ENCODE data around the gene CERCAM.

DNA sequence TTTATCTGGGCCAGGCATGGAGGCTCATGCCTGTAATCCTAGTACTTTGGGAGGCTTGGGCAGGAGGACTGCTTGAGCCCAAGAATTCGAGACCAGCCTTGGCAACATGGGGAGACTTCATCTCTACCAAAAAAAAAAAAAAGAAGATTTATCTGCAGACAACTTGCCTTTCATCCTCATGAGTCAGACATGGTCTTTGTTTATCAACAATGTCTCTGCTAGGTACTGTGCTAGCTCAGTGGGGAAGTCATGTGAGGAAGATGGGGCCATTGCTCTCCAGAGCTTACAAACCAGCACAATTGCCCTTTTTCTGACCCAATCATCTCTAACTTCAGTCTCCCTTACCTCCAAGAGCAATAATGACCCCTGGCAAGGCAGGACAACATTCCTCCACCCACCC, 47.9 kb upstream of the CERCAM start:
- TF ChIP-seq ZFP3 (CRISPR knock-in tag; IDR thresholded peaks at IDR 0.05): no peak
- TF ChIP-seq, protein P1, sequence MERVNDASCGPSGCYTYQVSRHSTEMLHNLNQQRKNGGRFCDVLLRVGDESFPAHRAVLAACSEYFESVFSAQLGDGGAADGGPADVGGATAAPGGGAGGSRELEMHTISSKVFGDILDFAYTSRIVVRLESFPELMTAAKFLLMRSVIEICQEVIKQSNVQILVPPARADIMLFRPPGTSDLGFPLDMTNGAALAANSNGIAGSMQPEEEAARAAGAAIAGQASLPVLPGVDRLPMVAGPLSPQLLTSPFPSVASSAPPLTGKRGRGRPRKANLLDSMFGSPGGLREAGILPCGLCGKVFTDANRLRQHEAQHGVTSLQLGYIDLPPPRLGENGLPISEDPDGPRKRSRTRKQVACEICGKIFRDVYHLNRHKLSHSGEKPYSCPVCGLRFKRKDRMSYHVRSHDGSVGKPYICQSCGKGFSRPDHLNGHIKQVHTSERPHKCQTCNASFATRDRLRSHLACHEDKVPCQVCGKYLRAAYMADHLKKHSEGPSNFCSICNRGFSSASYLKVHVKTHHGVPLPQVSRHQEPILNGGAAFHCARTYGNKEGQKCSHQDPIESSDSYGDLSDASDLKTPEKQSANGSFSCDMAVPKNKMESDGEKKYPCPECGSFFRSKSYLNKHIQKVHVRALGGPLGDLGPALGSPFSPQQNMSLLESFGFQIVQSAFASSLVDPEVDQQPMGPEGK (CRISPR knock-in tag; IDR thresholded peaks at IDR 0.05; ENCODE audit: borderline replicate concordance): no peak
- TF ChIP-seq TOX (CRISPR knock-in tag; IDR thresholded peaks at IDR 0.05; ENCODE audit: borderline replicate concordance): no peak
- no peak for TF ChIP-seq ZNF8 (CRISPR knock-in tag; IDR thresholded peaks at IDR 0.05)
- TF ChIP-seq ARNTL (CRISPR knock-in tag; IDR thresholded peaks at IDR 0.05; ENCODE audit: borderline replicate concordance, low read depth): no peak
- TF ChIP-seq ISL1 (CRISPR knock-in tag; IDR thresholded peaks at IDR 0.05): no peak
- TF ChIP-seq CSDC2 (CRISPR knock-in tag; IDR thresholded peaks at IDR 0.05): no peak
- TF ChIP-seq, protein P2, sequence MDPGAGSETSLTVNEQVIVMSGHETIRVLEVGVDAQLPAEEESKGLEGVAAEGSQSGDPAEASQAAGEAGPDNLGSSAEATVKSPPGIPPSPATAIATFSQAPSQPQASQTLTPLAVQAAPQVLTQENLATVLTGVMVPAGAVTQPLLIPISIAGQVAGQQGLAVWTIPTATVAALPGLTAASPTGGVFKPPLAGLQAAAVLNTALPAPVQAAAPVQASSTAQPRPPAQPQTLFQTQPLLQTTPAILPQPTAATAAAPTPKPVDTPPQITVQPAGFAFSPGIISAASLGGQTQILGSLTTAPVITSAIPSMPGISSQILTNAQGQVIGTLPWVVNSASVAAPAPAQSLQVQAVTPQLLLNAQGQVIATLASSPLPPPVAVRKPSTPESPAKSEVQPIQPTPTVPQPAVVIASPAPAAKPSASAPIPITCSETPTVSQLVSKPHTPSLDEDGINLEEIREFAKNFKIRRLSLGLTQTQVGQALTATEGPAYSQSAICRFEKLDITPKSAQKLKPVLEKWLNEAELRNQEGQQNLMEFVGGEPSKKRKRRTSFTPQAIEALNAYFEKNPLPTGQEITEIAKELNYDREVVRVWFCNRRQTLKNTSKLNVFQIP (CRISPR knock-in tag; IDR thresholded peaks at IDR 0.05; ENCODE audit: borderline replicate concordance, low read depth): no peak
- no peak for TF ChIP-seq ZNF70 (CRISPR knock-in tag; IDR thresholded peaks at IDR 0.05)
